Suppressor macrophage (primary cell): ENCODE data around the gene PRKN.

Experiments used
- DNase-seq, 4 experiments: peaks; one replicate each; pipeline ENCODE4 v3.0.0-alpha.2; 2020 to 2022

The PRKN gene

DNA sequence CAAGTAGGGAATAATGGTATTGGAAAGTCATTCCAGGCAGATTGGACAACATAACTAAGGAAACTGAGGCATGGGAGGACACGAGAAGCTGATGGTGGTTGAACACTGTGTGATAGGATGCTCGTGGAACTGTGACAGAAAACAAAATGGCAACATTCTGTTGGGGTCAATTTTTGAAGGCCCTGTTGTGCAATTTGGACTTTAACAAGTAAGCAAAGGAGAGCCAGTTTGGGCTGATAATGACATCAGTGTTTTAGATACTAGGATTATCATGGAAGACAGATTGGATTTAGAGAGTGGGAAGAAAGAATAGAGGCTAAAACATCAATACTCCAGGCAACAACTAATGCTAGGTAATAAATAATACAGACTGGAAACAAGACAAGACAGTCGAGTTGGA is 53.1 kb downstream of the PRKN start:
- no peak for DNase-seq

DNA sequence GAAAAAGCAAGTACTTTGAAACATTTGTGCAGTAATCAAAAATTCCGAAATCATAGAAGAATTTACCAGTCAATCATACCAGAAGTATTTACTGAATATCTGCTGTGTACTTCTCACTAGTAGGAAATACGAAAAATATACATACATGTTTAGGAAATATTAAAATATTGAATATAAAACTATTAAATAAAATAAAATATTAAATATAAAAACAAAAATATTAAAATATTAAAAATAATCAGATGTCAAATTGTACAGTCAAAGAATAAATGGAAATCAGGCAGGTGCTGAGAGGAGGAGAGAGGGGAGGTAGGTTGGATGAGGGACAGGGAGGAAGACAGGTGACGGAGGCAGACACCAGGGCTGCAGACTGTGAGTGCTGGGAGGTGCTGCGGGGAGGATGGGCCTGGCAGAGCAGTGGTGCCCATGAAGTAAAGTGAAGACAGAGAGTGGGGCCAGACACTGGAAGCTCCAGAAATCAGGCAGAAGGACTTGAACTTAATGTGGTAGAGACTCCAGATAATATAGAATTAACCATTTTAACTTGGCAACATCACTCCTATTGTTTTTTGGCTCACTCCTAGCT is 55.9 kb downstream of the PRKN start:
- no peak for DNase-seq

DNA sequence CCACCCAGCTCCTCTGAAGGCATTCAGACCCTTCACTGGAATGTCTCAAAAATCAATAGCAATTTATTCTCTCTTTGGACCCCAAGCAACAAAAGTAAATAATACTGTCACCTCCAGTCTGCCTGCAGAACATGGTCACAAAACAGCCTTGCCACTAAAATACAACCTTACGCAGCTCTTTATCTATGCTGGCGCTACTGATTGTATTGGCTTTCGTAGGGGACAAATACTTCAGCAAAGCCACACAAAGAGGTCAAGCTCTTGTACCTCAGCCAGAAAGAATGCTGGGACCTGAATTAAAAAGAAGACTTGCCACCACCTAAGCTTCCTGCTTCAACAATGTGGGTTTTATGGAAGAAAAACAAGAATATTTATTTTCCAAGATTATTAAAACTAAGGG is 57.2 kb downstream of the PRKN start:
- DNase-seq = no peak

- no peak for DNase-seq
Observed at GRCh38 chr6:162666246-162666645, 61.3 kb downstream of the PRKN start.

DNA sequence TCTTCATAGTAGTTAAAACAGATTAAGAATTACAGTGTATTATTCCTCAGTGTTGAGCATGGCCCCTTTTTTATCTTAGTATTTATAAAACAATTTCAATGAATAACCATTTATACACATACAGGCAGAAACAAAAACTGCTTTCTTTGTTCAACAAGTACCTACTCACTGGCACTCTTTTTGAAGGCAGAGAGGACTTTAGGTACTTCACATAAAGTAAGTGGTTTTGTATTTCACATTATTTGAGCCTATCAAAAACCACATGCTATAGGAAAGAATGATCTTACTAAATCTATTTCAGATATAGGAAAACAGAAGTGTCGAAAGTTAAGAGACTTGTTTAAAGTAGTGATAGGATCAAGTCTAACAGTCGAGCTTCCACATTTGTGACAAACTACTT is 73.8 kb downstream of the PRKN start:
- no peak for DNase-seq

DNA sequence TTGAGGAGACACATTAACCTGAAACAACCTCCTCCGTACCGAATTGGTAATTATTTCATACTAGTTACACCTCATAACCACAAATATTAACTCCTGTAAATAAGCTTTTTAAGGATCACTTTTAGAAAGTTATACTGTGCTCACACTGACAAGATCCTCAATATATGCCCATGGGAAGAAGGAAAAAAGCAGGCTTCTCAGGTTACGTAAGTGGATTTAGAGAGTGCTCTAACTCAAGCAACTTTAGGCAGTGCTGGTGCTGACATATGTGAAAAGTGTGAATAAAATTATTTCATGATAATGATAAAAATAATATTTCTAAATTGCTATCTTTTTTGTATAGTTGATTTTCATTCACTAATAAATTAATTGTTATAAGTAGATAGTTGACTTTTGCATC is 76.1 kb downstream of the PRKN start:
- no peak for DNase-seq

DNA sequence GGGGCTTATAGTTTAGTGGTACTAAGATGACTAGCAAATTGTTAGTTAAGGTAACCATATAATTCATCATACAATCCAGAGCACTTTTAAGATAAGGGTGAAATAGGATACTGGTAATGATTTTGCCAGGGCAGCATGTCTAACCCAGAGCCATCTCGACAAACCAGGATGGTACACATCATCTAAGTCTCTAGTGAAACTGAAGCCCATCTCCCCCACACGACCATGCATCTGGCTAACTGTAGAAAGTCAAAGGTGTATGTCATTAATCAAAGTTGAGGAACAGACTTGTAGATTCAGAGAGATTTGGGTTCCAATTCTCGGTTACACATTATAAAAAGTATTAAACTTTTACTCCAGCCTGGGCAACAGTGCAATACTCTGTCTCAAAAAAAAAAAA is 78.3 kb downstream of the PRKN start:
- DNase-seq = no peak

GRCh38 chr6:162644153-162644552 is 83.4 kb downstream of the PRKN start:
- DNase-seq = no peak

DNA sequence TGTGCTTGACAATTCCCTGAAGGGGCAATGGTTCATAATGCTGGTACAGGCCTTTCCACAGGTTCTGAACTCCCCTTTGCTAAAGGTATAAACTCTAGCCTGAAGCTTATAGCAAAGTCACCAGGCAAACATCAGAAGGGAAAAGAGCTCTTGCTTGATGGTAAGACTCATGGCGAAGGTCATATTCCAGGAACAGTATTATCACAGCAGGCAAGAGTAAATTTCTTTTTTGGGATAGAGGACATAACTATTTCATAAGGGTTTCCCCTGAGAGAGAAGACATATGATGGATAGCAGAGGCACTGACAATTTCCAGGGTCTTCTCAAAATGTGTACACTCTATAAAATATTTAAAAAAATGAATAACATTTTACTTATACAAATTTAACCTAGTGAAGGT is 86.8 kb downstream of the PRKN start:
- no peak for DNase-seq

- DNase-seq = no peak
Observed at GRCh38 chr6:162639951-162640350, 87.6 kb downstream of the PRKN start.

DNA sequence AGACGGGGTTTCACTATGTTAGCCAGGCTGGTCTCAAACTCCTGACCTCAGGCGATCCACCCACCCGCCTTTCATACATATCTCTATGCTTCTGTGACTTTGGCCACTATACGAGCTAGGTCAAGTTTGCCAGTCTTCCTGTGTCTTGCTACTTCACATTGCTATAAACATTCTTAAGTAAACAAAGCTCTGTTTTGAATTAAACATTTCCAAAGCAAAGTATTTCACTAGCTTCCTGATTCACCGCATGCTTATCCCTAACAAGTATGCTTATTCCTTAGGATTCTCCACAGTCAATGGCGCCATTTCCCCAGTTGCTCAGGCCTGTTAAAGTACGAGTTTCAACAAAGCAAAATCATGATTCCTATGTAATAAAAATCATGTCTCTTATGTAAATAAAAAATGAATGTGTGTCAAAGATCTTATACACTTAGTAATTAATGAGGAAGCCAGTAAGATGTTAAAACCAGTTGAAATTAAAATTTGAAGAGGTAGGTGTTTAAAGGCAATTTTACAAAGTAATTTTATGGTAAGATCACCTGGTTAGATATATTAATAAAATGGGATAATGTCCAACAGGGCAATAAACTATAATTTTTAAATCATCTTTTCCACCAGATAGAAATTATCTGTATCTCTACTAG is 88.5 kb downstream of the PRKN start:
- DNase-seq = no peak

- no peak for DNase-seq
Observed at GRCh38 chr6:162637317-162637716, 90.2 kb downstream of the PRKN start.

GRCh38 chr6:162636167-162636566 is 91.4 kb downstream of the PRKN start:
- DNase-seq = no peak

GRCh38 chr6:162631546-162631945 is 96.0 kb downstream of the PRKN start:
- no peak for DNase-seq

- DNase-seq = no peak
Observed at GRCh38 chr6:162630069-162630468, 97.5 kb downstream of the PRKN start.

DNA sequence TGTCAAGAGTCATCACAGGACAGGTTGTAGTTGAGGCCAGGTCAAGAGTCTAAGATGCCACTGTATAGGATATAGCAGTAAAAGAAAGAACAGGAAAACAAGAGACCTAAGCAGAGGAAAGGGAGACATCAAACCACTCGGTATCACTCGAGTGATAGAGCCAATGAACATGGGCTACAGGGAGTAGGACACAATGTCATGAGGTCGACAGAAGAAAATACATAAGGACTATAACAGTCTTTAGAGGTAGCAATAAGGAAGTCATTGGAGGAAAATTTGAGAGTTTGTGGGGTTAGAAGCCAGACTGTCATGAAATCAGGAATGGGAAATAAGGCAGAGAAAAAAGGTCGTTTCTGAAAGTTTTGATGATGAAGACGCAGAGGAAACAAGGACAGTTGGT is 99.7 kb downstream of the PRKN start:
- no peak for DNase-seq

DNA sequence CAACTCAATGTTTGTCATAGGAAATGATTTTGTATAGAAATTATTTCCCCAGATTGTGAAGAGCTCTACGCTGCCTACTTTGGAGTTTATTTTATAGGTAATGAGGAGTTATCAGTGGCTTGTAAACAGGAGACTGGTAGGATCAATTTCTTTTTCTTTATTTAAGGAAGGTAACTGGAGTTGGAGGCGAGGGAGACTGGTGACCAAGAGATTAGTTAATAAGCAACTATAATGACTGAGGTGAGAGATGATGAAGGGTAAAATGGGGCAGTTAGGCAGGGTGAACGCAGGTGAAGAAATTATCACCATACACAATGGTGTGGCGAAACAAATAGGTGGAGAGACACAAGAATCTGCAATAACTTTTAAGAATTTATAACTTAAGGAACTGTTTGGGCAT is 100.2 kb downstream of the PRKN start:
- no peak for DNase-seq

- DNase-seq = no peak
Observed at GRCh38 chr6:162626869-162627268, 100.7 kb downstream of the PRKN start.

- no peak for DNase-seq
Observed at GRCh38 chr6:162625846-162626540, 101.6 kb downstream of the PRKN start.

DNA sequence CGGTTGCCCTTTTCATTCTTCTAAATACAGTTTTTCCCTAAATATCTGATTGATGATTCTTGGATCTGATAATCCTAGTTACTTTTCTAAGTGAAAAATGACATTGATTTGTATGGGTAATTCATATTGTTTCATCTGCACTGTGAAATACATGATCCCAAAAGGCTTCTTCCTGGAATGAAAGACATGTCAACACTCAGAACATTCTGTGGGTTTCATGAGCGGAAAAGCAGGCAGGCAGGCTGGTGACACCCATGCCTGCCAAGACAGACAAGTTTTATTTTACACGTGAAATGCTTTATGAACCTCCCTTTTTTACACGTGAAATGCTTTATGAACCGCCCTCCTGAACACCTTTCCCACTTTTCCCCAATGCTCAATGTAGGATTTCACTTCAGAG is 105.0 kb downstream of the PRKN start:
- no peak for DNase-seq

GRCh38 chr6:162621246-162621645 is 106.3 kb downstream of the PRKN start:
- DNase-seq = no peak

- peak in 2 of 4 experiments; percentile 16 to 42 for DNase-seq
Observed at GRCh38 chr6:162620073-162620472, 107.5 kb downstream of the PRKN start.

DNA sequence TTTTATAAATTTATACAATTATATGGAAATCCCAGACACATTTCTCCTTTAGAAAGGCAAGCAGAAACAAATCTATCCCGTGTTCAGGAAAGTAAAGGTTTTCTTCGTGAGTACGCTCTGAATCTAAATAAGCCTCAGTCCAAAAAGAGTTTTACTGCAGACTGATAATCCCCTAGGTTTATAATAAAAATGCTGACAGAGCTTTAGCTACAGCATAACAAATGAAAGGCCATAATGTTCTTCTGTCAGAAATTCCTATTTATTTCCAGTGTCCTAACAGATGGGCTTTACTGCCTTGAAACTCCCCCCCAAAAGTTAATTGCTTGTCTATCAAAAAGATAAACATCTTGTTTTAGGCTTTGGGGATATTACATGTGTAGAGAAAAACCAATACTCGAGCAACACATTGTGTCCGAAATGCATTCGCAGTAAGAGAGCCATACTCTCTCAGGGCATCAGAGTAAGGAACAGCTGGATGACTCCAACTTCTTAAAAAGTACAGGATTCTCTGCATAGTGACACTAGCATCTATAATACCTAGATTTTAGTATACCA is 109.0 kb downstream of the PRKN start:
- no peak for DNase-seq
